NOMO-1 (cell line): ENCODE measurements around the gene TEX35.

Experiments
- DNase-seq, 2 experiments: peaks; one replicate each; lab custom pipeline; 2025; ENCODE audit not compliant: unreplicated experiment in 2 of 2; lab: John Stamatoyannopoulos, UW

The TEX35 gene

DNA sequence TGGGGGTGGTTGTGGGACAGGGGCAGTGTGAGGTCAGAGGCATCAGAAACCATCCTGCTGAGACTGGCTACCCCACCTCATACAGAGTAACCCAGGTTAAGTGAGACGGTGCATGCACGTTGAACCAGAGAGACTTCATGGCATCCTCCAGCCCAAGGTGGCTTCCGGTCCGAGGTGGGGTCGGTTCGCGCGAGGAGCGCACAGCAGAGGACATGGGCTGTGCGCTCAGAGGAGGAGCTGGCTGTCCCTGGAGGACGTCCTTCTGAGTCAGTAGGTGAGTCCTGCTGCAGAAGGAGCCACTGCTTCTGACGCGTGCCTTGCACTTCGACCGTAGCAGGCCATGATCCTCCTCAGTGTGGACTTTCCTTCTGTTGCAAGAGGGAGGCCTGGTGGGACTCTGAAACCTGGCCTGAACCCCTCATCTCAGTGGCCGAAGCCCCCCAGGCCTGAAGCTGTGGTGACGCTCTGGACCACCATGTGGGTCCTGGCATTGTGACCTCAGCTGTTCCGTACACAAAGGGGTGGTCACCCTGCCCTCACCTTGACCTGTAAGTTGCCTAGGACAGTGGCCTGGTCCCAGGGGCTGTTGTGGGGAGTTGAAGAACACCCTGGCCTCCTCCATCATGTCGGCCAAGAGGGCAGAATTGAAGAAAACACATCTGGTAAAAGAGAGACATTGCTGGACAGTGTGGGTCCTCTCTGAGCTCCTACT lies at the start of gene TEX35:
TSS of gene TEX35 (plus strand) at position 544 of the 712 bp plus-strand sequence. CDS start at position 624, 80 bp downstream.
- DNase-seq, result no peak

DNA sequence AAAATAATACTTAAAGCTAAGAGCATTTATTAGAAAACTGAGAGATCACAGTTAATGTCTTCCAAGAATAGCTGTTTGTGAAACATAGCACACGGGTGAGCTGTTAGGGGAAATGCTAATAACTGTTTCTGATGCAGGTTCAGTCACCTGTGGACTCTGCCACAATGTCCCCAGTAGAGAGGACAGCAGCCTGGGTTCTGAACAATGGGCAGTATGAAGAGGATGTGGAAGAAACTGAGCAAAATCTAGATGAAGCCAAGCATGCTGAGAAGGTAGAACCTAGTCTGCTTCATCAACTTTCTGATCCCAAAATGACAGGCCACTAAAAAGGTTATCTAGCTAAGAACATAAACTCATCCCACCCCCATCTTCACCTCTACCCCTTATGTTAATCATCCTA lies 48.8 kb upstream of the TEX35 start:
- no peak for DNase-seq

DNA sequence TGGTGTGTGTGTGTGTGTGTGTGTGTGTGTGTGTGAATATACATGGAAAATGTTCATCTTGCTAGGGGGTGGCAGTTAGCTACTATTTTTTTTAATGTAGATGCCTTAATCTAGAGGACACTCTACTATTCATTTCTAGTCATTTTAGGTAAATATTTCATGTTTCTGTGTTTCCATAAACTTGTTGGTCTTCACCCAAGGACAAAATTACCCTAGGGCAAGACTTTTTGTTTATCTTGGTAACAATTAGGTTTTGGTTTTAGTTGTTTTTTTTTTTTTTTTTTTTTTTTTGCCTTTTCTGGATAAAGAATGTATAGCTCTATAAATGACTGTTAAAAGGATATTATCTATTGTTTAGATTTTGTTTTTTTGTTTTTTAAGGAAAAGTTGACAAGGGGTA lies 48.3 kb upstream of the TEX35 start:
- DNase-seq, result no peak

- DNase-seq, result no peak
These were observed 47.9 kb upstream of the TEX35 start for GRCh38 chr1:178465011-178465410.

- no peak for DNase-seq
These were observed 45.1 kb upstream of the TEX35 start for GRCh38 chr1:178467837-178468236.

DNA sequence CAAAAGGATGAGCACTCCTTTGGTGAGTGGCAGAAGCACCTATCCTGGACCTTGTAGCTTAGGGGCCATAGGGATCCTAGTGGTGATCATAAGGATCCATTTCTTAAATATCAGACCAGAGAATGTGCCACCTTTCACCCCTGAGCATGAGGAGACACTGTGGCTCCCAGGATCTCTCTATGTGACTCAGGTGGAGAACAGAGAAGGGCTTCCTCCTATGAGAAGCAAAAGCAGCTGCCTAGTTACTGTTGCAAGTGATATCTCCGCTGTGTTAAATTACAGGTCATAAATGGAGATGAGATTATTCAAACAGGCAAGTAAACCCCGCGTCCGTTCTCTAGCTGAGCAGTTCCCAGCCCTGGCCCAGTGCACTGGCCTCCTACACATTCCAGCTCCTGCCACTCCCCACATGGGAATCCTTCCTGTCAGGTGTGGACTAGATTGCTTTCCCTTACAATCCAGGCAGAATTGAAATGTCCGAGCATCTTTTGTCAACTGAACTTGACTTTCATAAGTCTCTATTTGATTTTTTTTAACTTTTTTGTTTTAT lies 42.4 kb upstream of the TEX35 start:
- DNase-seq, result no peak

DNA sequence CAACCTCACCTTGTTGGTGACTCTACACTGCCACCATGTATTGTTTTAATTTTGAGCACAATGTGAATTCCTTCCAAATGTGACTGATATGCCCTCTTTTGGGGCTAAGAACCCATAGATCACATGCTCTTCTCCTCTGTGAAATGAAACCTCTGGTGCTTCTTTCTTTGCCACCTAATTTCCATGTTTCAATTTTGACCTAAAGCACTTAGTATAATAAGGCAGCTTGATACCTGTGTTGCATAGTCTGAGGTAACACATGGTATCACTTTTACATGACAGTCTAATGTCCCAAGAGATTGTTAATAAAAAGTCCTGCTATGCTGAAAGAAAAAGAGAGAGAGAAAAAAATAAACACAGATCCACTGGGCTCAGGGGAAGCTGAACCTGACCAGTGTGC lies 40.4 kb upstream of the TEX35 start:
- no peak for DNase-seq

DNA sequence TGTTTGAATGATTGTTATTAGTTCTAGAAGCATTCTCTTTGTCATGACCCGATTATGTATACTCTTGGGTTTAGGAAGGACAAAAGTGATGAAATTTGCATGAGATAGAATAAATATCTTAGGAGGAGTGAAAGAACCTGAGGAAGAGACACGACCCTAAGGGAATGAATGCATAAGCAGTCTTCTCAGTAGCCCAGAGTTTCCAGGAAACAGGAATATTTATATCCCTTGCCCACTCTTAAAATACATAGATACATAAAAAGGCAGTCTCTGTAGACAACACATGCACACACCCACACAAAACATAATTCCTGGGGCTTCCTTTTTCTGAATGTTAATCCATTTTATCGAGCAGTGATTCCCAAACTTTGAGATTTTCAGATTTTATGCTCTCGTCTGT lies 35.5 kb upstream of the TEX35 start:
- no peak for DNase-seq

GRCh38 chr1:178477841-178478240 lies 35.1 kb upstream of the TEX35 start:
- peak in 1 of 2 experiments; percentile 36 for DNase-seq

- DNase-seq, result no peak
These were observed 29.5 kb upstream of the TEX35 start for GRCh38 chr1:178483251-178483957.

DNA sequence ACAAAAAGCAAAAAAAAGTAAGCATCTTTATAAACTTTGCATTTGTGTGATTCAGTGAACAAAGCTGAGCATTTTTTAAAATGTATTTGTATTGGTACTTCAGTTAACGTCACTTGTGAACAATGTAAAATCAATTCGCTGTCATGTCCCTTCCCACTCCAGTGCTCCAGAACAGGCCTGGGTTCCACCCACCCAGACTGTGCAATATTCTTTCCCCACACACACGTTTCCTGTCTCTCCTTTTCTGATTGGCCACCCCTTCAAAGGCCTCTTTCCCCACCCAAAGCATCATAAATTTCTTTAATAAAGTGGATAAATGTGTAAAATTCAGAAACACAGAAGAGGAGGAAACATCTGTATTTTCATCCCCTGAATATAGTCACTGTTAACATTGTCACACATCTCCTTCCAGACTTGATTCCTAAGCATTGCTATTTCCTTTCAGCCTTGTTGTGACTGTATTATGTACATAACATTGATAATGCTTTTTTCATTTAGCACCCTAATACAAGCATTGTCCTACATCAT lies 28.1 kb upstream of the TEX35 start:
- no peak for DNase-seq

DNA sequence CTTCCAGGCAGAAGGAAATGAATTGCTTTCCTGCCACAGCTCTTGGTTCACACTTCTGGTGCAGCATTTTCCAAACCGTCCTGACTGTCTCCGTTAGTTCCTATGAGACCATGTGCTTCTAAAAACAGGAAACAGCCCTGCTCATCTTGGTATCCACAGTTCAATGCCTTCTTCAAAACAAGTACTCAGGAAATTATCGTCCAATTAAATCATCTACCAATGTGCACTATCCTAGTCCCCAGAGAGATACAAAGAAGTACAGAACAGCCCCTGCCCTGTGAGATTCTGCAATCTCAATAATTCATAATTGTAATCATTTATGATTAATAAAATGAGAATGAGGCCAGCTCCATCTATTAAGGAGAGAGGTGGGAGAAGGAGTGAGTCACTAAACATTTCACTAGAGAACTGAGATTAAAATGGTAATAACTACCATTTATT lies 27.3 kb upstream of the TEX35 start:
- no peak for DNase-seq

- DNase-seq, result no peak
These were observed 26.5 kb upstream of the TEX35 start for GRCh38 chr1:178486100-178487069.

- DNase-seq, result no peak
These were observed 25.8 kb upstream of the TEX35 start for GRCh38 chr1:178487070-178487615.

- no peak for DNase-seq
These were observed 24.5 kb upstream of the TEX35 start for GRCh38 chr1:178488393-178488792.

DNA sequence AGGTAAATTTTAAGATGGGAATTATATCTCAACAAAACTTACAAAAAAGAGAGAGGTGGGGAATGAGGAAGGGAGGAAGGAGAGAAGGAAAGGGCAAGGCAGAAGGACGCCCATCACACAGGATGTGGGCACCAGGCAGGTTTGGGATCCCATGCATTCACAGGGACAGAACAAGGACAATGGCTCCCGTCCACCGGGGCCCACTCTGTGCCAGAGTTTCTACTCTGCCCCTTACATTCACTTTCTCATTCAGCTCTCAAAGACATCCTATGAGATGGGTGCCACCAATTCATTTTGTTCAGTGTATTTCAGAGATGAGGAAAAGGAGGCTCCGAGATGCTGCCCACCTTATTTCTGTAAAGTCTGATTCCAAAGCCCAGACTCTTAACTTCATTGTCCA lies 23.5 kb upstream of the TEX35 start:
- DNase-seq, result no peak

DNA sequence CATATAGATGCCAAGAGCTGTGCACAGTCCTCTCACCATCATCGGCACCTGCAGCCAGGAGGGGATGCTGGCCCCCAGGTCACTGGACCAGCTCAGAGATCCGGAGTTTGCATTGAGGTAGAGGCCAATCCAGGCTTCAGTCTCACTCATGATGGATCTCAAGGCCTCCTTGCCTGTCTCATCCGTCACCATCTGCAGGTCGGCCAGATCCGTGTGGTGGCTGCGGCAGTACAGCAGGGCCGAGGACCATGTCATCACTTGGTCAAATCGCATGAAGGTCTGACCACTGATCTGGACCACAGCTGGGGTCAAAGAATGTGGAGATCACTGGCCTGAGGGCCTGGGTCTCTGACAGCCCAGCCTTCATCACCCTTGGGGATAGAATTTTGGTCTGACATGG lies 22.8 kb upstream of the TEX35 start:
- DNase-seq, result no peak

- DNase-seq, result no peak
These were observed 21.9 kb upstream of the TEX35 start for GRCh38 chr1:178490967-178491366.

DNA sequence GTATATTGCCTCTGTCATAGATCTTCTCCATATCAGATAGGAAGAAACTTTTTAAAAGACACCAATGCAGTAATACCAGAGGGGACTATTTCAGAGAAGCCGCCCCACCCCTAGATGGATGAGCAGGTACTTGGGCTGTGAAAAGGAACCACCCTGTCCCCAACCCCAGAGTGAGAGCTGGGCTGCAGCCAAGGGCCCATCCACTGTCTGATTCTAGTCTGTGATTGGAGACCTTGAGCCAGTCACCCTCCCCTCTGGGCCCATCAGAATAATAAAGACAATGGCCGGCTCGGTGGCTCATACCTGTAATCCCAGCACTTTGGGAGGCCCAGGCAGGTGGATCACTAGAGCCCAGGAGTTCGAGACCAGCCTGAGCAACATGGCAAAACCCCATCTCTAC lies 21.2 kb upstream of the TEX35 start:
- DNase-seq, result no peak

- DNase-seq, result no peak
These were observed 20.6 kb upstream of the TEX35 start for GRCh38 chr1:178492341-178492740.
